Measurements from ENCODE around the gene MYOCD. TPM values are rescaled to one million over a fixed set of nuclear protein-coding genes. Genes with fewer than 3 reads are reported as not detected.

The MYOCD gene
- total RNA-seq, 4 donors from 2014 or later, result 0.63 to 12.2 (median 7.1) TPM

Other genes starting within 250 kb of the MYOCD start
- 1 to 10 TPM; 1.6 to 4.6 (median 2.7) TPM for gene ARHGAP44, start 123.6 kb downstream of the MYOCD start, total RNA-seq

All from tibial nerve (tissue), 4 donors.